Measurements from ENCODE around the gene ACTL7A.

Gene ACTL7A

GRCh38 chr9:108867829-108868228 lies 5.8 kb downstream of the ACTL7A start:
- H3K4me3 ChIP-seq (ENCODE audit: low read depth in 1 of 2, low read length in 2 of 2): no peak overlapping the region
- H3K27me3 ChIP-seq (ENCODE audit: insufficient read depth, low read length, poor library complexity): no peaks in the 10 kb centered on the region
- no peak overlapping the region for H2AFZ ChIP-seq (ENCODE audit: low read depth, low read length)
- no peaks in the 10 kb centered on the region for H3K4me1 ChIP-seq (ENCODE audit: insufficient read depth, low read length)
- no peaks in the 10 kb centered on the region for H3K79me2 ChIP-seq (ENCODE audit: insufficient read depth, low read length)
- no peaks in the 10 kb centered on the region for H3K9me3 ChIP-seq (ENCODE audit: insufficient read depth, low read length, severe bottlenecking)
- no peak overlapping the region for H3K4me2 ChIP-seq (ENCODE audit: insufficient read depth, low read length)
- TF ChIP-seq EZH2 (IDR thresholded peaks at IDR 0.05; ENCODE audit: borderline replicate concordance, low read depth, low read length, severe bottlenecking): no peak
- TF ChIP-seq CTCF (IDR thresholded peaks at IDR 0.05; ENCODE audit: borderline replicate concordance, extremely low read depth, low read length, poor library complexity, severe bottlenecking): no peak
- H4K20me1 ChIP-seq (ENCODE audit: insufficient read depth, low read length): no peaks in the 10 kb centered on the region
- no peak for ATAC-seq (ENCODE audit: insufficient read depth, low read depth)
- no peak overlapping the region for H3K9ac ChIP-seq (ENCODE audit: low read depth, low read length)
- H3K27ac ChIP-seq (ENCODE audit: low read length): no peak overlapping the region
- no peak for DNase-seq
- peaks cover 23% of the 10 kb centered on the region; the same call in 1 of the 2 replicates for H3K36me3 ChIP-seq (ENCODE audit: insufficient read depth, low read length)

GRCh38 chr9:108869092-108869725 lies 7.1 kb downstream of the ACTL7A start:
- no peak for DNase-seq
- Histone ChIP-seq H2AFZ (ENCODE audit: low read depth, low read length) (no peak overlapping the region), H4K20me1 (ENCODE audit: insufficient read depth, low read length) (no peaks in the 10 kb centered on the region), H3K4me1 (ENCODE audit: insufficient read depth, low read length) (no peaks in the 10 kb centered on the region), H3K4me2 (ENCODE audit: insufficient read depth, low read length) (no peak overlapping the region), H3K27me3 (ENCODE audit: insufficient read depth, low read length, poor library complexity) (no peaks in the 10 kb centered on the region), H3K36me3 (ENCODE audit: insufficient read depth, low read length) (peaks cover 36% of the 10 kb centered on the region), H3K79me2 (ENCODE audit: insufficient read depth, low read length) (no peaks in the 10 kb centered on the region), H3K9ac (ENCODE audit: low read depth, low read length) (no peak overlapping the region), H3K27ac (ENCODE audit: low read length) (no peak overlapping the region), H3K4me3 (ENCODE audit: low read depth in 1 of 2, low read length in 2 of 2) (no peak overlapping the region), H3K9me3 (ENCODE audit: insufficient read depth, low read length, severe bottlenecking) (no peaks in the 10 kb centered on the region)
- ATAC-seq (ENCODE audit: insufficient read depth, low read depth): no peak
- TF ChIP-seq EZH2 (IDR thresholded peaks at IDR 0.05; ENCODE audit: borderline replicate concordance, low read depth, low read length, severe bottlenecking): no peak
- no peak for TF ChIP-seq CTCF (IDR thresholded peaks at IDR 0.05; ENCODE audit: borderline replicate concordance, extremely low read depth, low read length, poor library complexity, severe bottlenecking)

- Histone ChIP-seq H3K4me3 (ENCODE audit: low read depth in 1 of 2, low read length in 2 of 2) (no peak overlapping the region), H3K79me2 (ENCODE audit: insufficient read depth, low read length) (no peaks in the 10 kb centered on the region), H3K27ac (ENCODE audit: low read length) (no peak overlapping the region), H3K9ac (ENCODE audit: low read depth, low read length) (no peak overlapping the region), H4K20me1 (ENCODE audit: insufficient read depth, low read length) (no peaks in the 10 kb centered on the region), H3K27me3 (ENCODE audit: insufficient read depth, low read length, poor library complexity) (no peaks in the 10 kb centered on the region), H3K36me3 (ENCODE audit: insufficient read depth, low read length) (peaks cover 69% of the 10 kb centered on the region), H3K9me3 (ENCODE audit: insufficient read depth, low read length, severe bottlenecking) (no peaks in the 10 kb centered on the region), H2AFZ (ENCODE audit: low read depth, low read length) (no peak overlapping the region), H3K4me1 (ENCODE audit: insufficient read depth, low read length) (no peaks in the 10 kb centered on the region), H3K4me2 (ENCODE audit: insufficient read depth, low read length) (no peak overlapping the region)
- ATAC-seq (ENCODE audit: insufficient read depth, low read depth): no peak
- TF ChIP-seq EZH2 (IDR thresholded peaks at IDR 0.05; ENCODE audit: borderline replicate concordance, low read depth, low read length, severe bottlenecking) (no peak), CTCF (IDR thresholded peaks at IDR 0.05; ENCODE audit: borderline replicate concordance, extremely low read depth, low read length, poor library complexity, severe bottlenecking) (no peak)
- DNase-seq: no peak
Observed at GRCh38 chr9:108874058-108874788, 12.2 kb downstream of the ACTL7A start.
